Smooth muscle cell (in vitro differentiated cells): Measurements from ENCODE around the gene GFOD2. TPM values are rescaled to one million over a fixed set of nuclear protein-coding genes. Genes with fewer than 3 reads are reported as not detected.

Source experiments
- DNase-seq: peaks from one replicate; lab custom pipeline; 2025; ENCODE audit not compliant: unreplicated experiment; lab: John Stamatoyannopoulos, UW
- H2AFZ ChIP-seq: fragments of 200-600 bp; sonication (generic); 2 replicates; pipeline ENCODE4 v1.6.0; 2016; ENCODE audit warnings: antibody characterized with exemption, low read depth, mild to moderate bottlenecking
- H3F3A ChIP-seq: fragments of 200-600 bp; sonication (generic); 2 replicates; pipeline ENCODE4 v1.6.0; 2017; ENCODE audit warnings: antibody characterized with exemption, low read depth
- H3K27ac ChIP-seq: fragments of 200-600 bp; sonication (generic); 2 replicates; pipeline ENCODE4 v1.5.1; 2016; ENCODE audit warnings: low read depth, mild to moderate bottlenecking
- H3K27me3 ChIP-seq: fragments of 200-600 bp; sonication (generic); 2 replicates; pipeline ENCODE4 v1.6.1; 2016; ENCODE audit warnings: low read depth, mild to moderate bottlenecking
- H3K36me3 ChIP-seq: fragments of 200-600 bp; sonication (generic); 2 replicates; pipeline ENCODE4 v1.5.1; 2016; ENCODE audit warnings: low read depth
- H3K4me1 ChIP-seq: fragments of 200-600 bp; sonication (generic); 2 replicates; pipeline ENCODE4 v1.5.1; 2016; ENCODE audit warnings: low read depth
- H3K4me2 ChIP-seq: fragments of 200-600 bp; sonication (generic); 2 replicates; pipeline ENCODE4 v1.6.0; 2016; ENCODE audit warnings: mild to moderate bottlenecking
- H3K4me3 ChIP-seq: fragments of 200-600 bp; sonication (generic); 2 replicates; pipeline ENCODE4 v1.5.1; 2016; ENCODE audit warnings: mild to moderate bottlenecking
- H3K79me2 ChIP-seq: fragments of 200-600 bp; sonication (generic); 2 replicates; pipeline ENCODE4 v1.6.0; 2016; ENCODE audit warnings: low read depth, mild to moderate bottlenecking
- H3K9ac ChIP-seq: fragments of 200-600 bp; sonication (generic); 2 replicates; pipeline ENCODE4 v1.6.0; 2016; ENCODE audit warnings: low read depth
- H3K9me3 ChIP-seq: fragments of 200-600 bp; sonication (generic); replicated peaks from 2 replicates; pipeline ENCODE4 v1.5.1; 2016; ENCODE audit warnings: low read depth
- H4K20me1 ChIP-seq: fragments of 200-600 bp; sonication (generic); 2 replicates; pipeline ENCODE4 v1.6.0; 2016; ENCODE audit warnings: low read depth
- WGBS: methylation state at CpG from one replicate; pipeline ENCODE4 v1.1.7; 2016; ENCODE audit warnings: low lambda C conversion rate; 5-methylcytosine and 5-hydroxymethylcytosine counted together
- polyA plus RNA-seq: library from polyadenylated mRNA; unstranded; fragments of >200 nt; fragmentation: Nextera tagmentation; extraction: Ambion mirVana; gene quantifications from 2 replicates; pipeline ENCODE4 v1.2.1, GENCODE V29; 2016
- total RNA-seq: library from RNA; depleted of rRNA; stranded (reverse); fragments of >200 nt; gene quantifications from 2 replicates; pipeline ENCODE4 v1.2.3, GENCODE V29; 2014
- TF ChIP-seq, protein P1 (sequence below): fragments of 200-600 bp; sonication (generic); IDR thresholded peaks from 2 replicates; pipeline ENCODE4 v1.5.1; 2017; ENCODE audit warnings: borderline replicate concordance, mild to moderate bottlenecking, antibody characterized with exemption; ENCODE audit not compliant: insufficient read depth, poor library complexity, severe bottlenecking

GFOD2 gene
- total and polyA plus RNA-seq, 2 experiments from 2014 or later, result 15.0 to 15.1 TPM

DNA sequence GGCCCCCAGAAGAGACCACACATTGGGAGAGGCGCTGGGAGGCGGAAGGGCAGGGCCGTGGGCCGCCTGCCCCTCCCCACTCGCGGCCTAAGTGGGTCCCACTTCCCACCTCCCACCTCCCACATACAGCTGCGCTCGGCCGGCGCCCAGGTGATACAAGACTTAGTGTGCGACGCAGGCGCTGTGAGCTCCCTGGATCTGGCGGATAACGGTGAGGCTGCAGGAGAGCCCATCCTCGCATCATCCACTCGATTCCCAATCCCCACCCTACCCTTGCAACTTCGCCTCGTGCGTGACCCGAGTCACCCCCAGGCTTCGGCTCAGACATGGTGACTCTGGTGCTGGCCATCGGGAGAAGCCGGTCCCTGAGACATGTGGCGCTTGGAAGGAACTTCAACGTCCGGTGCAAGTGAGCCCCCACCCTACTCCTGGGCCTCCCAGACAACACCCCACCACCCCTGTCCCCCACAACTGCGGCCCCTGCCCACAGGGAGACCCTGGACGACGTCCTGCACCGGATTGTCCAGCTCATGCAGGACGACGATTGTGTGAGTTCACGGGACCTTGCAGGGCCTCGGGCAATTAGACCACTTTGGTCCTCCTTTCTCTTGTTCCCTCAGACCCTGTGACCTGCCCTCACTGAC is 70.2 kb downstream of the GFOD2 start:
- TF ChIP-seq, protein P1, sequence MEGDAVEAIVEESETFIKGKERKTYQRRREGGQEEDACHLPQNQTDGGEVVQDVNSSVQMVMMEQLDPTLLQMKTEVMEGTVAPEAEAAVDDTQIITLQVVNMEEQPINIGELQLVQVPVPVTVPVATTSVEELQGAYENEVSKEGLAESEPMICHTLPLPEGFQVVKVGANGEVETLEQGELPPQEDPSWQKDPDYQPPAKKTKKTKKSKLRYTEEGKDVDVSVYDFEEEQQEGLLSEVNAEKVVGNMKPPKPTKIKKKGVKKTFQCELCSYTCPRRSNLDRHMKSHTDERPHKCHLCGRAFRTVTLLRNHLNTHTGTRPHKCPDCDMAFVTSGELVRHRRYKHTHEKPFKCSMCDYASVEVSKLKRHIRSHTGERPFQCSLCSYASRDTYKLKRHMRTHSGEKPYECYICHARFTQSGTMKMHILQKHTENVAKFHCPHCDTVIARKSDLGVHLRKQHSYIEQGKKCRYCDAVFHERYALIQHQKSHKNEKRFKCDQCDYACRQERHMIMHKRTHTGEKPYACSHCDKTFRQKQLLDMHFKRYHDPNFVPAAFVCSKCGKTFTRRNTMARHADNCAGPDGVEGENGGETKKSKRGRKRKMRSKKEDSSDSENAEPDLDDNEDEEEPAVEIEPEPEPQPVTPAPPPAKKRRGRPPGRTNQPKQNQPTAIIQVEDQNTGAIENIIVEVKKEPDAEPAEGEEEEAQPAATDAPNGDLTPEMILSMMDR, result no peak
- Histone ChIP-seq H3K27me3 (peaks cover 54% of the 10 kb centered on the region), H3K4me1 (no peaks in the 10 kb centered on the region), H3K9me3 (no peaks in the 10 kb centered on the region), H3K4me2 (no peak overlapping the region), H3K9ac (no peak overlapping the region), H3K27ac (no peak overlapping the region), H3K79me2 (no peaks in the 10 kb centered on the region), H3K4me3 (no peak overlapping the region), H3F3A (no peaks in the 10 kb centered on the region), H2AFZ (no peak overlapping the region), H3K36me3 (no peaks in the 10 kb centered on the region), H4K20me1 (no peaks in the 10 kb centered on the region)
- 88% methylated on average over 34 of the region's 35 CpGs for WGBS
- no peak for DNase-seq

DNA sequence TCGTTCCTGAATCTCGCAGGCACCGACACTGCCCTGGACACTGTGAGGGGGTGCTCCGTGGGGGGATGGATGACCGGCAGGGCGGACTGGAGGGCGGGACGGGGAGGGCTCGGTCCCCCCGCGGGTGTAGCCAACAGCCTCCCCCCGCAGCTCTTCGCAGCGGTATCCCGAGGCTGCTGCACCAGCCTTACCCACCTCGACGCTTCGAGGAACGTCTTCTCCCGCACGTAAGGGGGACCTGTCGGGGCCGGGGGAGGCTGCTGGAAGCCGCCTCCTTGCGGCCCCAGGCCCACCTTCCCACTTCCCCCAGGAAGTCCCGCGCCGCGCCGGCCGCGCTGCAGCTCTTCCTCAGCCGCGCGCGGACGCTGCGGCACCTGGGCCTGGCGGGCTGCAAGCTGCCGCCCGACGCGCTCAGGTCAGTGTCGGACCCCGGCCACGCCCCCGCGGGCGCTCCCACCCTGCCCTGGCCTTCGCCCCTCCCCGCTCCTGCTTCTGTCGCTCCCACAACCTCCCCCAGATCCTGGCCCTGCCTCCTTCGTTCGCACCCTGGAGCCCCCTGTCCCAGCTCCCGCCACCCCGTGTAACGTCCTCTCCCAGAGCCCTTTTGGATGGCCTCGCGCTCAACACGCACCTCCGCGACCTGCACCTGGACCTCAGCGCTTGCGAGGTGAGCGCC is 70.9 kb downstream of the GFOD2 start:
- H3K4me3 ChIP-seq, result no peak overlapping the region
- H4K20me1 ChIP-seq, result no peaks in the 10 kb centered on the region
- no peaks in the 10 kb centered on the region for H3K79me2 ChIP-seq
- H3K4me1 ChIP-seq, result no peaks in the 10 kb centered on the region
- TF ChIP-seq, protein P1, result no peak
- H3K36me3 ChIP-seq, result no peaks in the 10 kb centered on the region
- WGBS, result 66% methylated on average over 44 of the region's 65 CpGs
- H3K27ac ChIP-seq, result no peak overlapping the region
- no peak for DNase-seq
- no peaks in the 10 kb centered on the region for H3K9me3 ChIP-seq
- H3F3A ChIP-seq, result no peaks in the 10 kb centered on the region
- H3K9ac ChIP-seq, result no peak overlapping the region
- H3K4me2 ChIP-seq, result no peak overlapping the region
- H3K27me3 ChIP-seq, result peaks cover 54% of the 10 kb centered on the region
- H2AFZ ChIP-seq, result no peak overlapping the region

DNA sequence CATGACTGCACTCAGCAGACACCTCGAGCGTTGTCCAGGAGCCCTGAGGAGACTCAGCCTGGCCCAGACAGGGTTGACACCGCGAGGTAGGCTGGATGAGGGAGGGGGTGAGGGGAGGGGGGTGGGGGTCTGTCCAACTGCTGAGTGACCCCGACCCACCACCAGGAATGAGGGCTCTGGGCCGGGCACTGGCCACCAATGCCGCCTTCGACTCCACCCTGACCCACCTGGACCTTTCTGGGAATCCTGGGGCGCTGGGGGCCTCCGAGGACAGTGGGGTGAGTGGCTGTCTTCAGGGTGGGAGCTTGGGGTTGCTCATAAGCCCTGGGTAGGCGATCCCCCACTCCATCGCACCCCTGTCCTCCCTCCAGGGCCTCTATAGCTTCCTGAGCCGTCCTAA is 71.4 kb downstream of the GFOD2 start:
- no peak overlapping the region for H3K4me2 ChIP-seq
- H3K4me1 ChIP-seq, result no peaks in the 10 kb centered on the region
- no peaks in the 10 kb centered on the region for H3K36me3 ChIP-seq
- H2AFZ ChIP-seq, result no peak overlapping the region
- no peak for DNase-seq
- peaks cover 54% of the 10 kb centered on the region for H3K27me3 ChIP-seq
- no peaks in the 10 kb centered on the region for H4K20me1 ChIP-seq
- no peak overlapping the region for H3K4me3 ChIP-seq
- H3K9me3 ChIP-seq, result no peaks in the 10 kb centered on the region
- no peak overlapping the region for H3K9ac ChIP-seq
- TF ChIP-seq, protein P1, result no peak
- no peaks in the 10 kb centered on the region for H3K79me2 ChIP-seq
- no peaks in the 10 kb centered on the region for H3F3A ChIP-seq
- WGBS, result 95% methylated on average over 8 of the region's 13 CpGs
- no peak overlapping the region for H3K27ac ChIP-seq
